SK-MEL-5 (cell line): Measurements from ENCODE around the gene GTPBP6. TPM values are rescaled to one million over a fixed set of nuclear protein-coding genes. Genes with fewer than 3 reads are reported as not detected.
"Not testable (repeated sequence)": the region's sequence is repeated elsewhere in the genome, so short reads cannot be mapped to it uniquely, and the experiment has no call there.

Experiments used
- DNase-seq: peaks from one replicate; pipeline ENCODE4 v3.0.0-alpha.2; 2016; ENCODE audit warnings: low read depth, low spot score
- in situ Hi-C: cut with HindIII; loops from 2 replicates; pipeline ENCODE4 v1.10.0; 2016; ENCODE audit warnings: low sequenced_read_pairs, high pct_unique_total_duplicates, low pct_unique_long_range_greater_than_20kb
- total RNA-seq: library from RNA; depleted of rRNA; stranded (reverse); fragments of >200 nt; shearing (Covaris generic); gene quantifications from 2 replicates; pipeline ENCODE4 v1.2.3, GENCODE V29; 2014

The GTPBP6 gene
- total RNA-seq, 1 experiment from 2014 or later = 15.3 TPM

- in situ Hi-C loops = not testable (repeated sequence)
These were observed 11.6 kb upstream of the GTPBP6 start for GRCh38 chrX:330141-330725.

GRCh38 chrX:329291-329910 lies 10.8 kb upstream of the GTPBP6 start:
- DNase-seq = no peak
- in situ Hi-C loops = no loop called here

More at GRCh38 chrX:330141-330725, 11.6 kb upstream of the GTPBP6 start:
- DNase-seq = not testable (repeated sequence)

GRCh38 chrX:327660-328126 lies 9.1 kb upstream of the GTPBP6 start:
- in situ Hi-C loops = no loop called here

GRCh38 chrX:324664-325063 lies 6.1 kb upstream of the GTPBP6 start:
- DNase-seq, in situ Hi-C loops: not testable (repeated sequence)

More at GRCh38 chrX:327660-328126, 9.1 kb upstream of the GTPBP6 start:
- DNase-seq = no peak

- DNase-seq = peak; percentile 47
- in situ Hi-C loops = no loop called here
These were observed 5.4 kb upstream of the GTPBP6 start for GRCh38 chrX:323721-324628.

- in situ Hi-C loops = no loop called here
- DNase-seq = no peak
These were observed 1.7 kb upstream of the GTPBP6 start for GRCh38 chrX:320126-320783.

- no peak for DNase-seq
- in situ Hi-C loops = no loop called here
These were observed 1.1 kb upstream of the GTPBP6 start for GRCh38 chrX:319579-320125.

- in situ Hi-C loops = no loop called here
These were observed 393 bp downstream of the GTPBP6 start for GRCh38 chrX:318068-318738.

GRCh38 chrX:317424-318067 lies 1.1 kb downstream of the GTPBP6 start:
- in situ Hi-C loops = no loop called here
- DNase-seq = no peak

More at GRCh38 chrX:318068-318738, 393 bp downstream of the GTPBP6 start:
- peak; percentile 95 for DNase-seq

- DNase-seq = no peak
- in situ Hi-C loops = no loop called here
These were observed 2.0 kb downstream of the GTPBP6 start for GRCh38 chrX:316351-317325.

GRCh38 chrX:314781-315595 lies 3.6 kb downstream of the GTPBP6 start:
- DNase-seq = no peak
- in situ Hi-C loops = no loop called here

GRCh38 chrX:314049-314448 lies 4.5 kb downstream of the GTPBP6 start:
- in situ Hi-C loops = no loop called here
- DNase-seq = no peak

- in situ Hi-C loops = no loop called here
- no peak for DNase-seq
These were observed 5.0 kb downstream of the GTPBP6 start for GRCh38 chrX:313546-313945.

GRCh38 chrX:312621-313331 lies 5.8 kb downstream of the GTPBP6 start:
- in situ Hi-C loops = no loop called here
- no peak for DNase-seq
